Spinal cord (tissue), 10 donors: ENCODE measurements around the gene STXBP5. TPM values are rescaled to one million over a fixed set of nuclear protein-coding genes. Genes with fewer than 3 reads are reported as not detected.

ENCODE experiments used
- DNase-seq, 6 donors: peaks; one replicate each; pipeline versions ENCODE4 v3.0.0 to v3.0.0-alpha.2; 2013 to 2015; ENCODE audit warnings: low spot score in 6 of 6, low read depth in 4 of 6
- H3K27ac ChIP-seq: one replicate; pipeline ENCODE4 v1.5.1; 2013; ENCODE audit warnings: low read depth, low read length, control low read depth
- H3K27me3 ChIP-seq: one replicate; pipeline ENCODE4 v1.6.1; 2013; ENCODE audit warnings: low read length; ENCODE audit not compliant: control insufficient read depth, insufficient read depth
- H3K36me3 ChIP-seq: one replicate; pipeline ENCODE4 v1.6.1; 2013; ENCODE audit warnings: low read length; ENCODE audit not compliant: control insufficient read depth, insufficient read depth
- H3K4me1 ChIP-seq: one replicate; pipeline ENCODE4 v1.6.1; 2013; ENCODE audit warnings: low read length; ENCODE audit not compliant: control insufficient read depth, insufficient read depth
- H3K4me3 ChIP-seq: one replicate; pipeline ENCODE4 v1.5.1; 2013; ENCODE audit warnings: low read depth, low read length, control low read depth
- H3K9me3 ChIP-seq: one replicate; pipeline ENCODE4 v1.6.1; 2013; ENCODE audit warnings: low read length; ENCODE audit not compliant: control insufficient read depth, insufficient read depth
- WGBS: methylation state at CpG from one replicate; pipeline ENCODE4 v1.1.5; 2013; ENCODE audit warnings: missing lambda C conversion rate; ENCODE audit not compliant: insufficient coverage; 5-methylcytosine and 5-hydroxymethylcytosine counted together
- polyA plus RNA-seq, 2 donors: library from polyadenylated mRNA; unstranded; fragments of 120-200 nt; gene quantifications; one replicate each; pipeline ENCODE4 v1.2.1, GENCODE V29; 2013; ENCODE audit not compliant: insufficient read length in 2 of 2
- total RNA-seq, 2 donors: library from RNA; depleted of rRNA in 1 of 2; stranded (reverse); fragments of 120-200 nt in 1 of 2; fragments of >200 nt in 1 of 2; gene quantifications; one replicate each; pipeline versions ENCODE4 v1.2.3 to v1.2.4, GENCODE V29; 2013 to 2014
- donor health status: healthy.

The STXBP5 gene
- total and polyA plus RNA-seq, 4 donors = 20.4 to 63.2 (median 31.0) TPM

DNA sequence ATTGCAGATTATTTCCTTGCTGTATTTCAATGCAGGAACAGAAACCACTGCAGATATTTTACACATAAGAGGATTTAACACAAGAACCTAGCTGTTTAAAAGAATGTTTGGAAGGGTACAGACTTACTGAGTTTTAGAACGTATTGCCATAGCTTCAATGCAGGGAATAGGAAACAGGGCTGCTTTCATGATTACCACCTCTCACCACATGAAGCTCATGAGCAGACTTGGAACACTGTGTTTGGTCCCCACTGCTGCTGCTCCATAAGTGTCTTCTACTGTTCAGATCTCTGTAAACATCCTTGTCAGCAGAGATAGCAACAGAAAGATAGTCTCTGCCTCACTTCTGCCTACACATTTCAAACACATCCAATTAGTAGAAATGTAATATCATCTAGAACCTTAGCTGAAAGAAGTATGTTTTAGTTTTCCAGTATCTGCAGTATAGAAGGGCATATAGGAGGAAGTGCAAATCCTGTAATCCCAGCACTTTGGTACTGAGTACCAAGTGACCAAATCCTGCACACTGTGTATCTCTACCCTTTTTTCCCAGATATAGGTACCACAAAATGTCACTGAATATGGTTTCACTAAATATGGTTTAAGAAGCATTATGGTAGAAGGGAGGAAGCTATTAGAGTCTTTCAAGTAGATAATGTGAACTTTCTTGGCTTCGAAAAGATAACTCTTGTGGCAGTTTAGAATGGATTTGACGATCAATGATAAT is 51.9 kb downstream of the STXBP5 start:
- Histone ChIP-seq H3K27ac (no peak overlapping the region), H3K27me3 (no peaks in the 10 kb centered on the region), H3K36me3 (peaks cover 7% of the 10 kb centered on the region), H3K9me3 (peaks cover 2% of the 10 kb centered on the region), H3K4me1 (no peaks in the 10 kb centered on the region), H3K4me3 (no peak overlapping the region)
- WGBS = 71% methylated on average over 1 of the region's 3 CpGs
- DNase-seq = no peak

- H3K27me3 ChIP-seq = no peaks in the 10 kb centered on the region
- 96% methylated on average over 3 of the region's 5 CpGs for WGBS
- no peaks in the 10 kb centered on the region for H3K4me1 ChIP-seq
- H3K4me3 ChIP-seq = no peak overlapping the region
- H3K36me3 ChIP-seq = no peaks in the 10 kb centered on the region
- no peak for DNase-seq
- no peak overlapping the region for H3K27ac ChIP-seq
- no peaks in the 10 kb centered on the region for H3K9me3 ChIP-seq
These were observed 53.5 kb downstream of the STXBP5 start for GRCh38 chr6:147257760-147258159.

DNA sequence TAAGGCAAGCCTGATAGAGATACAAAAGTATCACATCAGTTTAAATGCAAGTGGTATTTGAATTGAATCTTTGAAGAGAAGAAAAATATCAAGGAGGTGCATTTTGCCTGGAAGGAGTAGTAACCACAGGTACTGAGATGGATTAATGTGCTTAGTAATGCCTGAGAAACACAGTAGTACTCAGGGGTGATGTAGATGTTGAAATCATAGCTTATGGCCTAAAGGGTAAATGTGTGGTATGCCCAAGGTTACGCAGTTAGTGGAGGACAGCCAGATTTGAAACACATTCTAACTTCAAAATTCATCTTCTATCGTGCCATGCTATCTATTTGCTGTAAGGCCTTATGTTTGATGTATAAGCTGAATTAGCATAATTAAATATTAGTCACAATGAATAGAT is 55.9 kb downstream of the STXBP5 start:
- no peaks in the 10 kb centered on the region for H3K27me3 ChIP-seq
- no CpG with 5 or more reads among the region's 2 CpGs for WGBS
- H3K4me1 ChIP-seq = no peaks in the 10 kb centered on the region
- no peaks in the 10 kb centered on the region for H3K36me3 ChIP-seq
- no peak overlapping the region for H3K27ac ChIP-seq
- no peak for DNase-seq
- H3K9me3 ChIP-seq = no peaks in the 10 kb centered on the region
- H3K4me3 ChIP-seq = no peak overlapping the region

- DNase-seq = no peak
- no peak overlapping the region for H3K27ac ChIP-seq
- H3K9me3 ChIP-seq = no peaks in the 10 kb centered on the region
- no peaks in the 10 kb centered on the region for H3K36me3 ChIP-seq
- no CpG with 5 or more reads among the region's 1 CpG for WGBS
- H3K4me3 ChIP-seq = no peak overlapping the region
- H3K27me3 ChIP-seq = no peaks in the 10 kb centered on the region
- H3K4me1 ChIP-seq = no peaks in the 10 kb centered on the region
These were observed 58.7 kb downstream of the STXBP5 start for GRCh38 chr6:147262946-147263345.

DNA sequence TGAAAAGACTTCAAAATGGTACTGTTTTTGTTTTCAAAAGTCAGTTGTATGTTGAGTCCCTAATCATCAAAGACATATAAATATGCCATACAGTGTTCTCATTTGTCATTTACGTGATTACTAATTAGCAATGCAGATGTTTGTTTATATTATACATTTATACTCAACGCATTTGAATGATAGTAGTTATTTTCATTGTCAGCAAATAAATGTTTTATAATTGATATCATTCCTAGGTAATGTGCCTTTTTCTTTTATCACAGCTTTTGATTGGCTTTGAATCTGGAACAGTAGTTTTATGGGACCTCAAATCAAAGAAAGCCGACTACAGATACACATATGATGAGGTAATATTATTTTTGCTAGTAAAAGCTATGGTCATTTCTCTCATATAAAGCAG is 62.6 kb downstream of the STXBP5 start:
- H3K9me3 ChIP-seq = no peaks in the 10 kb centered on the region
- no peak overlapping the region for H3K27ac ChIP-seq
- no peak overlapping the region for H3K4me3 ChIP-seq
- no peaks in the 10 kb centered on the region for H3K4me1 ChIP-seq
- H3K36me3 ChIP-seq = no peaks in the 10 kb centered on the region
- no peak for DNase-seq
- H3K27me3 ChIP-seq = no peaks in the 10 kb centered on the region
- no CpG with 5 or more reads among the region's 3 CpGs for WGBS

DNA sequence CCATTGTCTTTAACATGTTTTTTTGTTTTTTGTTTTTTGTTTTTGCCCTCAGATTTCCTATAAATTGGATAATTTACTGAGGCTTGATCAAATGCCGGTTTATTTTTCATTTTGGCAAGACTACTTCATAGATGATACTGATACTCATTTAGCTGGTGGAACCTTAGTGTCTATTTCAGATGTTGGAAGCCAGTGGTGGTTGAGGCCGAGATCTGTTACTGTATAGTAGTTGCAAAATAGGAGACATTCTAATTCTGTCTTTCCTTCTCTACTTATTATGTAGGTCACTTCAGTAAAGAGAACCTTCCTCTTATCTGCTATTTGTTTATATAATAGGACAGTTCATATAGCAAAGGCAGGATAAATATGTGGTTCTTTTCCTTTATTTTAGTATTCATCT is 63.4 kb downstream of the STXBP5 start:
- Histone ChIP-seq H3K36me3 (no peaks in the 10 kb centered on the region), H3K4me1 (no peaks in the 10 kb centered on the region), H3K27ac (no peak overlapping the region), H3K9me3 (no peaks in the 10 kb centered on the region), H3K27me3 (no peaks in the 10 kb centered on the region), H3K4me3 (no peak overlapping the region)
- WGBS = no CpG with 5 or more reads among the region's 2 CpGs
- DNase-seq = no peak

DNA sequence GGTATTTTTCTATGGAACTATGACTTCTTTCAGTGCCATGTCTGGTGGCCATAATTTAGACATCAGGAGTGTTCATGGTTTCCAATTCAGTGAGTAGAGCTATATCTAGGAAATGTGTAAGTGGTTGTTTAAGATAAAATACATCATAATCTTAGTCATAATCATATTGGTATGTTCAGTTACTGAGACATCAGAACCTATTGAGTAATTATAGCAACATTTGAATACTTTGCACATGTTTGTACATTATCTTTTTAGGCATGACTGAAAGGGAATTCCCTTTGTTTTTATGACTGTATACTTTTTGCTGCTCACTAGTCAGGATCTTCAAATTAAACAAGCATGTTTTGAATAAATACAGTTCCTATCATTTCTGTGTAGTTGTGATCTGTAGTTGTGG is 64.0 kb downstream of the STXBP5 start:
- H3K36me3 ChIP-seq = no peaks in the 10 kb centered on the region
- no peaks in the 10 kb centered on the region for H3K9me3 ChIP-seq
- no peaks in the 10 kb centered on the region for H3K27me3 ChIP-seq
- no peak overlapping the region for H3K4me3 ChIP-seq
- DNase-seq = no peak
- no peaks in the 10 kb centered on the region for H3K4me1 ChIP-seq
- H3K27ac ChIP-seq = no peak overlapping the region

GRCh38 chr6:147274012-147274411 is 69.8 kb downstream of the STXBP5 start:
- H3K27ac ChIP-seq = no peak overlapping the region
- H3K36me3 ChIP-seq = peaks cover 2% of the 10 kb centered on the region
- no peaks in the 10 kb centered on the region for H3K4me1 ChIP-seq
- DNase-seq = no peak
- H3K4me3 ChIP-seq = no peak overlapping the region
- no peaks in the 10 kb centered on the region for H3K9me3 ChIP-seq
- no peaks in the 10 kb centered on the region for H3K27me3 ChIP-seq

GRCh38 chr6:147274776-147275175 is 70.6 kb downstream of the STXBP5 start:
- no peak for DNase-seq

DNA sequence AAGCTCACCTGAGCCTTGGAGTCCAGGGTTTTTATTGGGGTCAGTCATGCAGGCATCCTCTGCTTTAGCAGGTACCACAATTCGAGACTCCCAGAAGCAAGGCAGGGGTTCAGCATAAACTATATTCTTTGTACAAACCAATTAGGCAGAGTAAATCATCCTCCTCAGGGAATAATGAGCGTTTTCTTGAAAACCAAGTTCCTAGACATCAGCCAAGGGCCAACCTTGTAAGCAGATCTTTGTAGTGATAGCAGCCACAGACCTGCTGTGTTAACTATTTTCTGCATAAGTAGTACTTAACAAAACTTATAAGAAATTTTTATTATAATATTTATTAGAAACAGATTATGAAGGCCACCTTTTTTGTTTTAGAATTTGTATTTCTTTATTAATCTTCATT is 74.7 kb downstream of the STXBP5 start:
- Histone ChIP-seq H3K36me3 (peaks cover 2% of the 10 kb centered on the region), H3K9me3 (no peaks in the 10 kb centered on the region), H3K4me1 (no peaks in the 10 kb centered on the region), H3K27me3 (no peaks in the 10 kb centered on the region), H3K4me3 (no peak overlapping the region), H3K27ac (no peak overlapping the region)
- DNase-seq = no peak
- 88% methylated on average over 1 of the region's 2 CpGs for WGBS

More at GRCh38 chr6:147274776-147275175, 70.6 kb downstream of the STXBP5 start:
- peaks cover 2% of the 10 kb centered on the region for H3K36me3 ChIP-seq
- H3K27me3 ChIP-seq = no peaks in the 10 kb centered on the region
- H3K4me3 ChIP-seq = no peak overlapping the region
- H3K27ac ChIP-seq = no peak overlapping the region
- H3K9me3 ChIP-seq = no peaks in the 10 kb centered on the region
- no peaks in the 10 kb centered on the region for H3K4me1 ChIP-seq
